Measurements from ENCODE around the gene SYNE1.

DNA sequence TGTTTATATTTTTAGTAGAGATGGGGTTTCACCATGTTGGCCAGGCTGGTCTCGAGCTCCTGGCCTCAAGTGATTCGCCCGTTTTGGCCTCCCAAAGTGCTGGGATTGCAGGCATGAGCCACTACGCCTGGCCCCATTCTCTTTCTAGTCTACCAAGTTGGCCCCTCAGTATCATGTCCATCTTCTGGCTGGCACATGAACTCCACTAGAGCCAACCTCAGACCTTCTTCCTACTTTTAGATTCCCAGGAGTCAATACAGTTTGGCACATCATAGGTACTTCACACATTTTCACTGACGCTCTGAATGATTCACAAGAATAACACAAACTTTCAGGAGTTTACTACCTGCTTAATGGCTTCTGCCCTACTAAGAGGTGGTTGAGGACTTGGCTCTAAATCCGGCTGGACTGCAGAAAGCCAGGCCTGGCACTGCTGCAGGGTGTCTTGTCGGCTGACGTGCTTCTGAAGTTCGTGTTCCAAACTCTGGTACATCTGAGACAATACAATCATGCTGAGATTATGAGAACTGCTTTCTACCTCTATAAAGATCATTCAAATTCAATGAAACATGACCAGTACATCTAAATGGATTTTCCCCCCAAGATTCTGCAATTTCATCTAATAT, 293.3 kb downstream of the SYNE1 start:
- TF ChIP-seq, protein P1, sequence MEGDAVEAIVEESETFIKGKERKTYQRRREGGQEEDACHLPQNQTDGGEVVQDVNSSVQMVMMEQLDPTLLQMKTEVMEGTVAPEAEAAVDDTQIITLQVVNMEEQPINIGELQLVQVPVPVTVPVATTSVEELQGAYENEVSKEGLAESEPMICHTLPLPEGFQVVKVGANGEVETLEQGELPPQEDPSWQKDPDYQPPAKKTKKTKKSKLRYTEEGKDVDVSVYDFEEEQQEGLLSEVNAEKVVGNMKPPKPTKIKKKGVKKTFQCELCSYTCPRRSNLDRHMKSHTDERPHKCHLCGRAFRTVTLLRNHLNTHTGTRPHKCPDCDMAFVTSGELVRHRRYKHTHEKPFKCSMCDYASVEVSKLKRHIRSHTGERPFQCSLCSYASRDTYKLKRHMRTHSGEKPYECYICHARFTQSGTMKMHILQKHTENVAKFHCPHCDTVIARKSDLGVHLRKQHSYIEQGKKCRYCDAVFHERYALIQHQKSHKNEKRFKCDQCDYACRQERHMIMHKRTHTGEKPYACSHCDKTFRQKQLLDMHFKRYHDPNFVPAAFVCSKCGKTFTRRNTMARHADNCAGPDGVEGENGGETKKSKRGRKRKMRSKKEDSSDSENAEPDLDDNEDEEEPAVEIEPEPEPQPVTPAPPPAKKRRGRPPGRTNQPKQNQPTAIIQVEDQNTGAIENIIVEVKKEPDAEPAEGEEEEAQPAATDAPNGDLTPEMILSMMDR (IDR thresholded peaks at IDR 0.05) = no peak
- TF ChIP-seq POLR2A (IDR thresholded peaks at IDR 0.05) = no peak
